Measurements from ENCODE around the gene ASB4. TPM values are rescaled to one million over a fixed set of nuclear protein-coding genes. Genes with fewer than 3 reads are reported as not detected.

Gene ASB4
- total and polyA plus RNA-seq, 8 donors = 0.16 to 1.9 (median 0.53) TPM

DNA sequence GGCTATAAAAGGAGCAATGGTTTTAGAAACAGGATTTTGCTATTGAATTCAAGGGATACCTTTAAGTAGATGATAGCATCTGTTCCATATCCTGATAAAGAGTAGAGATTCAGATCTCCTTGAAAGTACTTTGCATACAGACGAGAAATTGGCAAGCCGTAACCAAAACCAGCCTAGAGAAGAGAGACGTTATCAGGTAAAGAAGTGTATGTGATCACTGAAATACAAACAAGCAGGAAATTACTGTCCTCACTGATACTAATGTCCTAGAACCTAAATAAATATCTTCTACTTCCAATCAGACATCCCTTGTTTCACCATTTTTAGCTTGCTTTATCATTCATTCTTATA is 101.2 kb downstream of the ASB4 start:
- TF ChIP-seq, protein P1, sequence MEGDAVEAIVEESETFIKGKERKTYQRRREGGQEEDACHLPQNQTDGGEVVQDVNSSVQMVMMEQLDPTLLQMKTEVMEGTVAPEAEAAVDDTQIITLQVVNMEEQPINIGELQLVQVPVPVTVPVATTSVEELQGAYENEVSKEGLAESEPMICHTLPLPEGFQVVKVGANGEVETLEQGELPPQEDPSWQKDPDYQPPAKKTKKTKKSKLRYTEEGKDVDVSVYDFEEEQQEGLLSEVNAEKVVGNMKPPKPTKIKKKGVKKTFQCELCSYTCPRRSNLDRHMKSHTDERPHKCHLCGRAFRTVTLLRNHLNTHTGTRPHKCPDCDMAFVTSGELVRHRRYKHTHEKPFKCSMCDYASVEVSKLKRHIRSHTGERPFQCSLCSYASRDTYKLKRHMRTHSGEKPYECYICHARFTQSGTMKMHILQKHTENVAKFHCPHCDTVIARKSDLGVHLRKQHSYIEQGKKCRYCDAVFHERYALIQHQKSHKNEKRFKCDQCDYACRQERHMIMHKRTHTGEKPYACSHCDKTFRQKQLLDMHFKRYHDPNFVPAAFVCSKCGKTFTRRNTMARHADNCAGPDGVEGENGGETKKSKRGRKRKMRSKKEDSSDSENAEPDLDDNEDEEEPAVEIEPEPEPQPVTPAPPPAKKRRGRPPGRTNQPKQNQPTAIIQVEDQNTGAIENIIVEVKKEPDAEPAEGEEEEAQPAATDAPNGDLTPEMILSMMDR (IDR thresholded peaks at IDR 0.05) = no peak
- Histone ChIP-seq H3K9me3 (no peaks in the 10 kb centered on the region), H3K36me3 (peaks cover 0 to 85% (median 15%) of the 10 kb centered on the region in 3 donors), H3K4me1 (peaks cover 17 to 46% (median 34%) of the 10 kb centered on the region in 3 donors), H3K27me3 (no peaks in the 10 kb centered on the region), H3K4me3 (peak overlapping the region in 1 of 4 donors; percentile 89), H3K27ac (peak overlapping the region in 1 of 4 donors; percentile 23)
- intact Hi-C loops (cut with DNase I) = no loop called here
- DNase-seq (no peak), FAIRE-seq (no peak), ATAC-seq (no peak)
- 67 to 70% methylated on average over 3 of the region's 3 CpGs for WGBS, 2 donors

DNA sequence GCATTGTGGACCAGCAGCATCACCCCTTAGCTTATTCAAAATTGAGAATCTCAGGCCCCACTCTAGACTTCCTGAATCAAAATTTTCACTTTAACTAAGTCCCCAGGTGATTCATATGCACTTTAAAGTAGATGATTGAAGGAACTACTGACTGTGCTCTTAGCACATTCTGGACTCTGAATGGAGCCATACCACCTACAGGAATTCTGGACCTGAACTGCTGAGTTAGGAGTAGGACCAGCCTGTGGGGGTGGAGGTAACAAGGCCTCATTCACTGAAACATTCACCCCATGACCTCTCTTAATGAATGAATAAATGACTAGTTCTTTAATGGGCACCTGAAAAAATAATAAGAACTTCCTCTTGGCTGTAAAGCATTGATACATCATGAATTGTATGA is 103.3 kb downstream of the ASB4 start:
- no peak for FAIRE-seq
- no peak for DNase-seq
- Histone ChIP-seq H3K4me1 (peaks cover 17 to 60% (median 42%) of the 10 kb centered on the region in 3 donors), H3K4me3 (peak overlapping the region in 1 of 4 donors; percentile 89), H3K36me3 (peaks cover 0 to 98% (median 22%) of the 10 kb centered on the region in 3 donors), H3K27ac (peak overlapping the region in 2 of 4 donors; percentile 75 to 98), H3K9me3 (no peaks in the 10 kb centered on the region), H3K27me3 (no peaks in the 10 kb centered on the region)
- intact Hi-C loops (cut with DNase I) = no loop called here
- ATAC-seq = peak in 3 of 4 donors; percentile 0 to 21 (median 4)
- TF ChIP-seq, protein P1 (IDR thresholded peaks at IDR 0.05) = no peak

DNA sequence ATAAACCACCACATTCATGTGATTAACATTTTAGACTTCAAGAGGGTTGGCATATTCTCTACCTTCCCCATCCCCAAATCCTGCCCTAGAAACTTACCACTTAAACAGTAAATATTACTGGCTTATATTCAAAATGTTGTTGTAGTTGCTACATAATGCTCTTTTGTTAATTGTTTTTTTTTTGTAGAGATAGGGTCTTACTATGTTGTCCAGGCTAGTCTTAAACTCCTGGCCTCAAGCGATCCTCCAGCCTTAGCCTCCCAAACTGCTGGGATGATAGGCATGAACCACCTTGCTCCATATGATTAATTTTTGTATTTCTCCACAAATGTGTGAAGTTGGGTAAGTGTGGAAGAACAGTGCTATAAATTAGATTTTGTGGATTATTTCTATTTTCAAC is 104.0 kb downstream of the ASB4 start:
- Histone ChIP-seq H3K27me3 (no peaks in the 10 kb centered on the region), H3K36me3 (peaks cover 0 to 98% (median 18%) of the 10 kb centered on the region in 3 donors), H3K4me3 (peak overlapping the region in 1 of 4 donors; percentile 89), H3K9me3 (no peaks in the 10 kb centered on the region), H3K4me1 (peaks cover 17 to 60% (median 50%) of the 10 kb centered on the region in 3 donors), H3K27ac (peak overlapping the region in 3 of 4 donors; percentile 71 to 98 (median 75))
- DNase-seq (no peak), FAIRE-seq (no peak), ATAC-seq (no peak)
- intact Hi-C loops (cut with DNase I) = loop anchor here in 1 of 3 donors (10.0 kb wide), 1 partner anchor 45 kb away; no protein-coding TSS in a partner anchor
- 96 to 100% methylated on average over 1 of the region's 1 CpG for WGBS, 2 donors
- TF ChIP-seq, protein P1 (IDR thresholded peaks at IDR 0.05) = no peak

Other genes with a start within 250 kb of the ASB4 start
- gene PON1, start 161.4 kb upstream of the ASB4 start, total RNA-seq = under 1 TPM in 3 of 6 donors, not detected in 3; 0.35 to 0.64 (median 0.51) TPM
- gene PON1, start 161.4 kb upstream of the ASB4 start, polyA plus RNA-seq = under 1 TPM; 0.26 to 0.61 TPM
- 1 to 10 TPM; 2.4 to 5.5 (median 3.3) TPM for gene PON3, start 89.6 kb upstream of the ASB4 start, total RNA-seq
- 1 to 10 TPM; 5.8 to 9.3 TPM for gene PON3, start 89.6 kb upstream of the ASB4 start, polyA plus RNA-seq
- gene PON2, start 50.9 kb upstream of the ASB4 start, total RNA-seq = 10 to 100 TPM; 10.5 to 36.2 (median 17.6) TPM
- 10 to 100 TPM; 20.5 to 48.3 TPM for gene PON2, start 50.9 kb upstream of the ASB4 start, polyA plus RNA-seq
- gene PDK4, start 110.6 kb downstream of the ASB4 start, total RNA-seq = 100 to 1,000 TPM in 1 of 6 donors, 10 to 100 TPM in 5; 20.4 to 679 (median 53.0) TPM
- gene PDK4, start 110.6 kb downstream of the ASB4 start, polyA plus RNA-seq = 10 to 100 TPM; 71.3 to 71.7 TPM